Kidney epithelial cell (primary cell): ENCODE measurements around the gene DOCK10. TPM values are rescaled to one million over a fixed set of nuclear protein-coding genes. Genes with fewer than 3 reads are reported as not detected.

ENCODE experiments used
- DNase-seq: peaks from one replicate; pipeline ENCODE4 v3.0.0-alpha.2; 2010; ENCODE audit warnings: low read depth
- H3K27me3 ChIP-seq: 2 replicates; pipeline ENCODE4 v1.6.0; 2011; ENCODE audit warnings: low read length; ENCODE audit not compliant: control insufficient read depth, insufficient read depth
- H3K36me3 ChIP-seq: 2 replicates; pipeline ENCODE4 v1.5.1; 2011; ENCODE audit warnings: low read length; ENCODE audit not compliant: control insufficient read depth, insufficient read depth
- H3K4me3 ChIP-seq: 2 replicates; pipeline ENCODE4 v1.5.1; 2011; ENCODE audit warnings: low read depth, mild to moderate bottlenecking, control low read depth, low read length
- CTCF ChIP-seq: IDR thresholded peaks from 2 replicates; pipeline ENCODE4 v1.5.1; 2011; ENCODE audit warnings: mild to moderate bottlenecking, moderate library complexity, low read length, control low read depth, inconsistent platforms; ENCODE audit not compliant: insufficient read depth, poor library complexity, severe bottlenecking
- total RNA-seq: library from RNA; depleted of rRNA; stranded (reverse); fragments of >200 nt; gene quantifications from 2 replicates; pipeline ENCODE4 v1.2.3, GENCODE V29; 2015

DOCK10 gene
- total RNA-seq, 1 donor from 2014 or later, result 5.0 TPM

DNA sequence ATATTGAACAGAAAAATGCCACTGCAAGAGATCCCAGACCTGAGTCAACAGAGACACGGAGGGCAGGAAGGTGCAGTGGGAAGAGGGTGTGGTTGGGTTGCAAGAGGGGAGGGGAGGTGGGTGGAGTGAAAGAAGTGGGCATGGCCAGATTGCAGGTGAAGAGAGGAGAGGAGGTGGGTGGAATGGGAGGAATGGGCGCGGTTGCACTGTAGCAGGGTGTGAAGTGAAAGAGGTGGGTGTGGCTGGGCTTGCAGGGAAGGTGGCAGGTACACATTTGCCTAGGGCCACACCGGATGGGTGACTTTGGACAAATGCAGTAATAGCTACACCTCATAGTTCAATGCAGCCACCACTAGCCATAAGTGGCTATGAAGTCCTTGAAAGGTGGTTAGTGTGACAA is 71.1 kb downstream of the DOCK10 start:
- no peaks in the 10 kb centered on the region for H3K36me3 ChIP-seq
- no peak overlapping the region for H3K4me3 ChIP-seq
- H3K27me3 ChIP-seq, result no peaks in the 10 kb centered on the region
- no peak for TF ChIP-seq CTCF
- no peak for DNase-seq

DNA sequence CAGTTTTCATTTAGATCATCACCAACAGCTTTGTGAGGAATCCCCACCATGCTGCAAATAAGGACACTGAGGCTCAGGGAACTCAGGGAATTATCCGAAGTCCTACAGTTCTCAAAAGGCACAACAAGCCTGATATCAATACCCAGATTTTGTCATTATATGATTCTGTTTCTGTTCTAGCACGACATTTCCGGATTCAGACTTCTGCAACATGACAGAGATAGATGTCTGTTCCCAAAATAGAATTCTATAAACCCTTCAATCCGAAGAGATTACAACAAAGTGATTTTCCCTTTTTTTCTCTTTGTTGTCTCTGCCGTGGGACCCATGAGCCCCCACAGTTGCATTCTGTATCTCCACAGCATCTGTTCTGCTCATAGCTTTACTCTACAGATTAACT is 72.0 kb downstream of the DOCK10 start:
- Histone ChIP-seq H3K27me3 (no peaks in the 10 kb centered on the region), H3K36me3 (no peaks in the 10 kb centered on the region), H3K4me3 (no peak overlapping the region)
- DNase-seq, result no peak
- no peak for TF ChIP-seq CTCF

GRCh38 chr2:224969633-224970260 is 72.5 kb downstream of the DOCK10 start:
- no peak for TF ChIP-seq CTCF
- no peak for DNase-seq
- H3K4me3 ChIP-seq, result no peak overlapping the region
- H3K27me3 ChIP-seq, result no peaks in the 10 kb centered on the region
- H3K36me3 ChIP-seq, result no peaks in the 10 kb centered on the region

DNA sequence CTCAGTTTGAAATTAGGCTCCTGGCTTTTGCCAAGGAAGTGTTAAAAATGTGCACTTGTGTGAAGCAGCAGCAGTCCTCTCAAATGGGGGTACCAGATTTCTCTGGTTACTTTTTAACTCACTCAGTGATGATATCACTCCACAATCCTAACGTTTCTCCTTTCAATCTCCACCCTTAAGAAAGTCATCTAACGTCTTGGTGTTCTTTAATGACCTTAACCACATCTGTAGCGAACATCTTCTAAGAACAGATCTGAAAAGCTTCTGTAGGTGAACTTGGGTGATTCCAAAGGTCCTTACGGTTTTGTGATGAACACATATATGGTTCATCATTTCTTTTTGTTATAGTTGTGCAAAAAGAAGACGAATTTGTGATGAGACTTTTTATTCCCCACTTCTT is 73.2 kb downstream of the DOCK10 start:
- DNase-seq, result no peak
- no peaks in the 10 kb centered on the region for H3K27me3 ChIP-seq
- no peak overlapping the region for H3K4me3 ChIP-seq
- H3K36me3 ChIP-seq, result no peaks in the 10 kb centered on the region
- TF ChIP-seq CTCF, result no peak

- no peaks in the 10 kb centered on the region for H3K27me3 ChIP-seq
- no peaks in the 10 kb centered on the region for H3K36me3 ChIP-seq
- no peak for TF ChIP-seq CTCF
- DNase-seq, result no peak
- H3K4me3 ChIP-seq, result no peak overlapping the region
Observed at GRCh38 chr2:224968051-224968450, 74.2 kb downstream of the DOCK10 start.

DNA sequence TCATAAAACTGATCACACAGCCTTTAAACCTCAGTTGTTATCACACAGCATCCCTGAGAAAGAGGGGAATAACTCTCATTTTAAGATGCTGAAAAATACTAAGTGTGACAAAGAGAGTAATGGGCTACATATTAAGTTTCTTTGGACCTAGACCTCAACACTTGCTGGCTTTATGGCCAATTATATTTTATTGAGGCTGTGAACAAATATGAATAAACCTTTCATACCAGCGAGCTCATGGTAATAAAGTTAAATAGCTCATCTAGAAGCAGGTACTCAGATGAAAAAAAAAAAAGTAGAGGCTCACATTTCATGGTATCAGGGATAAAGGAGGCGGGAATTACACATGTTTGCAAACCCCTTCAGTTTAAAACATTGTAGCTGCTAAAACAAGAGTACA is 75.7 kb downstream of the DOCK10 start:
- no peaks in the 10 kb centered on the region for H3K36me3 ChIP-seq
- H3K4me3 ChIP-seq, result no peak overlapping the region
- DNase-seq, result no peak
- H3K27me3 ChIP-seq, result no peaks in the 10 kb centered on the region
- no peak for TF ChIP-seq CTCF
